HG02943 (cell line): Measurements from ENCODE around the gene IQSEC3.

Source experiments
- ATAC-seq: cut with Tn5 transposase; IDR thresholded peaks from one replicate; pipeline ENCODE4 v1.9.1; 2021; ENCODE audit warnings: mild to moderate bottlenecking, low read depth, moderate library complexity; ENCODE audit not compliant: unreplicated experiment

The IQSEC3 gene

GRCh38 chr12:108594-108993 lies 42.0 kb downstream of the IQSEC3 start:
- ATAC-seq: no peak

GRCh38 chr12:109446-109845 lies 42.9 kb downstream of the IQSEC3 start:
- no peak for ATAC-seq

- no peak for ATAC-seq
Measured at GRCh38 chr12:109872-110271, 43.3 kb downstream of the IQSEC3 start.

GRCh38 chr12:111699-112493 lies 45.3 kb downstream of the IQSEC3 start:
- no peak for ATAC-seq

- ATAC-seq: no peak
Measured at GRCh38 chr12:113347-113746, 46.8 kb downstream of the IQSEC3 start.

- ATAC-seq: no peak
Measured at GRCh38 chr12:114626-115211, 48.2 kb downstream of the IQSEC3 start.

- no peak for ATAC-seq
Measured at GRCh38 chr12:115518-115917, 49.0 kb downstream of the IQSEC3 start.

GRCh38 chr12:115960-116915 lies 49.7 kb downstream of the IQSEC3 start:
- ATAC-seq: no peak

GRCh38 chr12:117311-117710 lies 50.7 kb downstream of the IQSEC3 start:
- ATAC-seq: no peak

- no peak for ATAC-seq
Measured at GRCh38 chr12:117816-118345, 51.3 kb downstream of the IQSEC3 start.

- ATAC-seq: no peak
Measured at GRCh38 chr12:118591-118990, 52.0 kb downstream of the IQSEC3 start.

- no peak for ATAC-seq
Measured at GRCh38 chr12:120951-121350, 54.4 kb downstream of the IQSEC3 start.

- no peak for ATAC-seq
Measured at GRCh38 chr12:121647-122046, 55.1 kb downstream of the IQSEC3 start.

GRCh38 chr12:125075-125474 lies 58.5 kb downstream of the IQSEC3 start:
- no peak for ATAC-seq

- ATAC-seq: no peak
Measured at GRCh38 chr12:125566-125965, 59.0 kb downstream of the IQSEC3 start.

GRCh38 chr12:128079-128478 lies 61.5 kb downstream of the IQSEC3 start:
- no peak for ATAC-seq

- ATAC-seq: no peak
Measured at GRCh38 chr12:129001-129400, 62.4 kb downstream of the IQSEC3 start.

- no peak for ATAC-seq
Measured at GRCh38 chr12:130519-130918, 64.0 kb downstream of the IQSEC3 start.

- no peak for ATAC-seq
Measured at GRCh38 chr12:131008-131407, 64.4 kb downstream of the IQSEC3 start.

GRCh38 chr12:131732-132495 lies 65.3 kb downstream of the IQSEC3 start:
- no peak for ATAC-seq
